ENCODE measurements around the gene SNX6. TPM values are rescaled to one million over a fixed set of nuclear protein-coding genes. Genes with fewer than 3 reads are reported as not detected.
"Not testable (repeated sequence)": the region's sequence is repeated elsewhere in the genome, so short reads cannot be mapped to it uniquely, and the experiment has no call there.

Gene SNX6
- polyA plus RNA-seq, 1 experiment: 59.7 TPM

GRCh38 chr14:34660796-34661195, 30.8 kb upstream of the SNX6 start:
- no peaks in the 10 kb centered on the region for H3K36me3 ChIP-seq (ENCODE audit: control insufficient read depth, insufficient read depth, low read length)
- no peak for DNase-seq (ENCODE audit: low read depth)
- H3K4me3 ChIP-seq (ENCODE audit: low read depth, low read length): no peak overlapping the region
- no peak for TF ChIP-seq CTCF (IDR thresholded peaks at IDR 0.05; ENCODE audit: insufficient read depth, low read depth, low read length)
- ChIA-PET CTCF (no interaction called here), POLR2A (no interaction called here)
- no peaks in the 10 kb centered on the region for H3K27me3 ChIP-seq (ENCODE audit: control insufficient read depth, insufficient read depth, low read length)

- no peaks in the 10 kb centered on the region for H3K27me3 ChIP-seq (ENCODE audit: control insufficient read depth, insufficient read depth, low read length)
- no peak for DNase-seq (ENCODE audit: low read depth)
- ChIA-PET CTCF (no interaction called here), POLR2A (no interaction called here)
- no peaks in the 10 kb centered on the region for H3K36me3 ChIP-seq (ENCODE audit: control insufficient read depth, insufficient read depth, low read length)
- H3K4me3 ChIP-seq (ENCODE audit: low read depth, low read length): no peak overlapping the region
- no peak for TF ChIP-seq CTCF (IDR thresholded peaks at IDR 0.05; ENCODE audit: insufficient read depth, low read depth, low read length)
Observed at GRCh38 chr14:34655959-34656358, 26.0 kb upstream of the SNX6 start.

- CTCF ChIA-PET; H3K36me3 ChIP-seq (ENCODE audit: control insufficient read depth, insufficient read depth, low read length); DNase-seq (ENCODE audit: low read depth); POLR2A ChIA-PET; H3K27me3 ChIP-seq (ENCODE audit: control insufficient read depth, insufficient read depth, low read length); H3K4me3 ChIP-seq (ENCODE audit: low read depth, low read length): not testable (repeated sequence)
Observed at GRCh38 chr14:34653073-34653472, 23.1 kb upstream of the SNX6 start.

GRCh38 chr14:34652348-34652747, 22.4 kb upstream of the SNX6 start:
- H3K36me3 ChIP-seq (ENCODE audit: control insufficient read depth, insufficient read depth, low read length); CTCF ChIA-PET; H3K4me3 ChIP-seq (ENCODE audit: low read depth, low read length); H3K27me3 ChIP-seq (ENCODE audit: control insufficient read depth, insufficient read depth, low read length); DNase-seq (ENCODE audit: low read depth); POLR2A ChIA-PET: not testable (repeated sequence)

GRCh38 chr14:34650786-34651584, 21.0 kb upstream of the SNX6 start:
- CTCF ChIA-PET: no interaction called here

GRCh38 chr14:34650006-34650405, 20.1 kb upstream of the SNX6 start:
- POLR2A ChIA-PET; H3K36me3 ChIP-seq (ENCODE audit: control insufficient read depth, insufficient read depth, low read length); H3K27me3 ChIP-seq (ENCODE audit: control insufficient read depth, insufficient read depth, low read length); DNase-seq (ENCODE audit: low read depth); H3K4me3 ChIP-seq (ENCODE audit: low read depth, low read length): not testable (repeated sequence)
- CTCF ChIA-PET: interaction anchor here (0.6 kb wide), 1 partner anchor 73 kb away, joined by 4 read pairs; no protein-coding TSS in a partner anchor

More at GRCh38 chr14:34650786-34651584, 21.0 kb upstream of the SNX6 start:
- TF ChIP-seq CTCF (IDR thresholded peaks at IDR 0.05; ENCODE audit: insufficient read depth, low read depth, low read length): no peak
- peak; percentile 97 for DNase-seq (ENCODE audit: low read depth)
- POLR2A ChIA-PET: no interaction called here
- Histone ChIP-seq H3K27me3 (ENCODE audit: control insufficient read depth, insufficient read depth, low read length) (no peaks in the 10 kb centered on the region), H3K36me3 (ENCODE audit: control insufficient read depth, insufficient read depth, low read length) (no peaks in the 10 kb centered on the region), H3K4me3 (ENCODE audit: low read depth, low read length) (no peak overlapping the region)

GRCh38 chr14:34649344-34649743, 19.4 kb upstream of the SNX6 start:
- Histone ChIP-seq H3K36me3 (ENCODE audit: control insufficient read depth, insufficient read depth, low read length) (no peaks in the 10 kb centered on the region), H3K4me3 (ENCODE audit: low read depth, low read length) (no peak overlapping the region), H3K27me3 (ENCODE audit: control insufficient read depth, insufficient read depth, low read length) (no peaks in the 10 kb centered on the region)
- DNase-seq (ENCODE audit: low read depth): peak; percentile 66
- no peak for TF ChIP-seq CTCF (IDR thresholded peaks at IDR 0.05; ENCODE audit: insufficient read depth, low read depth, low read length)
- POLR2A ChIA-PET: interaction anchor here (0.5 kb wide), 1 partner anchor 401 kb away, joined by 3 read pairs; no protein-coding TSS in a partner anchor
- CTCF ChIA-PET: interaction anchor here (0.5 to 1.4 kb wide), 4 partner anchors 17 to 492 kb away, joined by 3 to 5 read pairs (median 4); no protein-coding TSS in a partner anchor
